IgD-negative memory B cell (primary cell): Measurements from ENCODE around the gene ARHGEF10L. TPM values are rescaled to one million over a fixed set of nuclear protein-coding genes. Genes with fewer than 3 reads are reported as not detected.
A peak's percentile ranks its signal among the peaks of the same experiment; 100 is the strongest.

Source experiments
- H3K27ac Mint-ChIP-seq, 3 donors: one replicate each; pipeline ENCODE4 v1.8.0; 2020 to 2022; ENCODE audit warnings: mild to moderate bottlenecking in 3 of 3, mixed read lengths in 3 of 3, moderate library complexity in 1 of 3
- H3K27me3 Mint-ChIP-seq: one replicate; pipeline ENCODE4 v1.8.0; 2021; ENCODE audit warnings: mixed read lengths
- H3K36me3 Mint-ChIP-seq: one replicate; pipeline ENCODE4 v1.8.0; 2020; ENCODE audit warnings: mild to moderate bottlenecking, mixed read lengths
- H3K4me1 Mint-ChIP-seq, 3 donors: one replicate each; pipeline ENCODE4 v1.8.0; 2020 to 2022; ENCODE audit warnings: mixed read lengths in 3 of 3, mild to moderate bottlenecking in 1 of 3
- H3K4me3 Mint-ChIP-seq, 4 donors: one replicate each; pipeline ENCODE4 v1.8.0; 2020 to 2022; ENCODE audit warnings: mild to moderate bottlenecking in 4 of 4, mixed read lengths in 4 of 4, moderate library complexity in 3 of 4
- H3K9me3 Mint-ChIP-seq, 3 donors: one replicate each; pipeline ENCODE4 v1.8.0; 2020 to 2021; ENCODE audit warnings: mixed read lengths in 3 of 3, mild to moderate bottlenecking in 1 of 3
- polyA plus RNA-seq: library from polyadenylated mRNA; unstranded; fragments of 300-500 nt; fragmentation: Illumina TruSeq; gene quantifications from one replicate; pipeline ENCODE4 v1.2.3, GENCODE V29; 2021

The ARHGEF10L gene
- polyA plus RNA-seq, 1 donor from 2014 or later = not detected

- Mint-ChIP-seq H3K4me3 (no peak overlapping the region), H3K27ac (no peak overlapping the region), H3K4me1 (no peaks in the 10 kb centered on the region), H3K27me3 (peaks cover 1% of the 10 kb centered on the region), H3K36me3 (no peaks in the 10 kb centered on the region), H3K9me3 (no peaks in the 10 kb centered on the region)
These were observed 57.4 kb downstream of the ARHGEF10L start for GRCh38 chr1:17596651-17597509.

GRCh38 chr1:17597651-17598050 lies 58.2 kb downstream of the ARHGEF10L start:
- H3K27me3 Mint-ChIP-seq = no peaks in the 10 kb centered on the region
- H3K9me3 Mint-ChIP-seq = no peaks in the 10 kb centered on the region
- no peak overlapping the region for H3K27ac Mint-ChIP-seq
- H3K4me1 Mint-ChIP-seq = no peaks in the 10 kb centered on the region
- H3K36me3 Mint-ChIP-seq = no peaks in the 10 kb centered on the region
- no peak overlapping the region for H3K4me3 Mint-ChIP-seq

- Mint-ChIP-seq H3K27me3 (no peaks in the 10 kb centered on the region), H3K4me1 (no peaks in the 10 kb centered on the region), H3K9me3 (no peaks in the 10 kb centered on the region), H3K27ac (no peak overlapping the region), H3K36me3 (no peaks in the 10 kb centered on the region), H3K4me3 (no peak overlapping the region)
These were observed 58.8 kb downstream of the ARHGEF10L start for GRCh38 chr1:17598251-17598650.

- H3K9me3 Mint-ChIP-seq = no peaks in the 10 kb centered on the region
These were observed 59.9 kb downstream of the ARHGEF10L start for GRCh38 chr1:17599291-17599953.

DNA sequence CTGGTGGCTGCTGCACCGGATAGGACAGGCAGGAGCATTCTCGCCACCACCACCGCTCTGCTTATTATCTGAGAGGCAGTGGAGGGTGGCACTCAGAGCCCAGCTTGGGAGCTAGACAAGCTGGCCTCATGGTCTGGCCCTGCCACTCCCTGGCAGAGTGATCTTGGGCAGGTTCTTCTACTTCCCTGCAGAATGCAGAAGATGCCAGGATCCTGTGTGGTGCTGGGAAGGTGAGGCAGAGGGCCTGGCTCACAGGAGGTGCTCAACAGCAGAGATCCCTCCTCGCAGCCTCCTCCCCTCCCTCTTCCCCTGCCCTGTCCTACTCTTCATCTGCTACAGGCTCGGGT lies 60.4 kb downstream of the ARHGEF10L start:
- no peaks in the 10 kb centered on the region for H3K4me1 Mint-ChIP-seq
- no peaks in the 10 kb centered on the region for H3K27me3 Mint-ChIP-seq
- no peak overlapping the region for H3K4me3 Mint-ChIP-seq
- no peak overlapping the region for H3K27ac Mint-ChIP-seq
- H3K36me3 Mint-ChIP-seq = no peaks in the 10 kb centered on the region
- H3K9me3 Mint-ChIP-seq = no peaks in the 10 kb centered on the region

More at GRCh38 chr1:17599291-17599953, 59.9 kb downstream of the ARHGEF10L start:
- H3K4me1 Mint-ChIP-seq = no peaks in the 10 kb centered on the region
- H3K4me3 Mint-ChIP-seq = no peak overlapping the region
- no peaks in the 10 kb centered on the region for H3K36me3 Mint-ChIP-seq
- no peaks in the 10 kb centered on the region for H3K27me3 Mint-ChIP-seq
- no peak overlapping the region for H3K27ac Mint-ChIP-seq

DNA sequence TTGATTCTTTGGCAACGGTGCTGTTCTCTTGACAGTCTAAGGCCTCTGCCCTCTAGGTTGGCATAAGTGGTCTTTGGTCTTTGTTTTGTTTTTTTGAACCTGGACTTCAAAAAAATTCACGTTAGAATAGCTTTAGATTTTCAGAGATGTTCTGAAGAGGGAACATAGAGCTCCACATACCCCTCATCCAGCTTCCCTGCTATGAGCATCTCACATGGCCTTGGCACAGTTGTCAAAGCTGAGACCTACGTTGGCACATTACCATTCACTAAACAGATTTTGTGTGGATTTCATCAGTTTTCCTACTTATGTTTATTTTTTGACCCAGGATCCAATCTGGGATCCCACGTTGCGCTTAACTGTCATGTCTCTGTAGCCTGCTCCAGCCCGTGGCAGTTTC lies 60.8 kb downstream of the ARHGEF10L start:
- no peaks in the 10 kb centered on the region for H3K27me3 Mint-ChIP-seq
- no peak overlapping the region for H3K27ac Mint-ChIP-seq
- no peak overlapping the region for H3K4me3 Mint-ChIP-seq
- H3K4me1 Mint-ChIP-seq = no peaks in the 10 kb centered on the region
- H3K36me3 Mint-ChIP-seq = no peaks in the 10 kb centered on the region
- H3K9me3 Mint-ChIP-seq = no peaks in the 10 kb centered on the region

- H3K27me3 Mint-ChIP-seq = no peaks in the 10 kb centered on the region
- no peaks in the 10 kb centered on the region for H3K9me3 Mint-ChIP-seq
- no peaks in the 10 kb centered on the region for H3K4me1 Mint-ChIP-seq
- H3K36me3 Mint-ChIP-seq = no peaks in the 10 kb centered on the region
- no peak overlapping the region for H3K4me3 Mint-ChIP-seq
- H3K27ac Mint-ChIP-seq = no peak overlapping the region
These were observed 62.3 kb downstream of the ARHGEF10L start for GRCh38 chr1:17601643-17602382.

DNA sequence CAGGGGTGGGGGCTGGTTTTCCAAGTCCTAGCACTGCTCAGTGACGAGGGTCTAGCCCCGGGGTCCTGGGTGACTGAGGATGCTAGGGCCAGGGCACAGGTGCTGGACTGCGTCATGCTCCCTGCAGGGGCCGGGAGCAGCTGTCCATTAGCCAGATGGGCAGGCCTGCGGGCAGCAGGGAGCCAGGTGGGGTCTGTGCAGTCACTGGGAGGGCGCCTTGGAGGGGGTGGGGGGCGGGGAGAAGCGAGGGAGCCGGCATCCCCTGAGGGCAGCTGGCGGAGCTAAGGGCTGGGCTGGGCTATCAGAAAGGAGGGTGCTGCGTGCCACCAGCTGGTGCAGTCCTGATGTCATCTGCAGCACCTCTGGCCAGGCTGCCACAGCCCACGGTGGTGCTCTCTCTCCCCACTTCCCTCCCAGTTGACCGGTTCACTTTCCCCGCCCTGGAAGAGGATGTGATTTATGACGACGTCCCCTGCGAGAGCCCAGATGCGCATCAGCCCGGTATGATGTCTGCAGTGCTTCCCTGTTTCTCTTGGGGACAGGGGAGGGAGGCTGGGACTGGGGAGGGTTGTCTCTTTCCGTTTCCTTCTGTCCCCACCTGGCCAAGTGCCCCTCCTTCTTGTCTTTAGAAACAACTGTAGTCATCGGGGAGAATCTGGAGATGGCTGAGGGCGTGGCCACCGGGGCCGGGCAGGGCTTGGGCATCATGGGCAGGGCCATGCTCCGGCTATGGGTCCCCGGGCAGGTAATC lies 63.8 kb downstream of the ARHGEF10L start:
- Mint-ChIP-seq H3K27me3 (no peaks in the 10 kb centered on the region), H3K27ac (no peak overlapping the region), H3K4me1 (no peaks in the 10 kb centered on the region), H3K4me3 (no peak overlapping the region), H3K9me3 (no peaks in the 10 kb centered on the region), H3K36me3 (no peaks in the 10 kb centered on the region)

DNA sequence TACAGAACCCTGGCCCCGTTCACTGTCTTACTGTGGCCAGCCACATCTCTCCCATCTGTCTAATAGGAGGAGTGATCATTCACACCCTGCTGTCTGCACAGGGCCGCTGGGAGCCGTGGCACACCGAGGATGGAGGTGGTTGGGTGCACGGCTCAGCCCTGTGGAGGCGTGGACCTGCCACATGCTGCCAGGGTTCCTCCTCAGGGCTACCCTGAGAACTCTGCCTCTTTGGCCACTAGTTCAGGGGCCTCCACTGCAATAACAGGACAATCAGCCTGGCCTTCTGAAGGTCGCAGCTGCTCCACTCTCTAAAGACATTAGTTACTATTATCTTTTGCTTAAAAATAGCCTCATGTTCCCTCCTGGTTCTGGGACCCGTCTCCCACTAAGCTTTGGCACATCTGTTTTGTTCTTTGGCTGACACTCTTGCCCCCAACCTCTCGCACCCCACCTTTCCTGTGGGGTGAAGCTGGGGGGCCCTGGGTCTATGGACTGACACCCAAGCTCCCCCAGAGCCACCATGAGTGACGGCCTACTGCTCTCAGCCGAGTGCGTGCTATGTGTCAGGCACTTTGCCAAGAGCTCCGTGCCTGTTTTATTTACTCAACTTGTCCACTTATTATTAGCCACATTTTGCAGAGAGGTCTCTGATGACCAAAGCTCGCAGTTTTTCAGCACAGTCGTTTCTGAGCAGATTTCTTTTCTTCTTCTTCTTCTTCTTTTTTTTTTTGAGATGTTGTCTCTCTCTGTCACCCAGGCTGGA lies 66.3 kb downstream of the ARHGEF10L start:
- no peak overlapping the region for H3K4me3 Mint-ChIP-seq
- H3K4me1 Mint-ChIP-seq = no peaks in the 10 kb centered on the region
- no peaks in the 10 kb centered on the region for H3K36me3 Mint-ChIP-seq
- H3K27me3 Mint-ChIP-seq = peaks cover 2% of the 10 kb centered on the region
- H3K27ac Mint-ChIP-seq = peak overlapping the region in 1 of 3 donors; percentile 29
- H3K9me3 Mint-ChIP-seq = no peaks in the 10 kb centered on the region

- Mint-ChIP-seq H3K4me1 (no peaks in the 10 kb centered on the region), H3K36me3 (no peaks in the 10 kb centered on the region), H3K9me3 (no peaks in the 10 kb centered on the region), H3K27me3 (peaks cover 2% of the 10 kb centered on the region), H3K27ac (no peak overlapping the region), H3K4me3 (no peak overlapping the region)
These were observed 67.4 kb downstream of the ARHGEF10L start for GRCh38 chr1:17606826-17607440.

- H3K4me1 Mint-ChIP-seq = no peaks in the 10 kb centered on the region
- H3K36me3 Mint-ChIP-seq = no peaks in the 10 kb centered on the region
- H3K27me3 Mint-ChIP-seq = peaks cover 2% of the 10 kb centered on the region
- no peak overlapping the region for H3K4me3 Mint-ChIP-seq
- no peaks in the 10 kb centered on the region for H3K9me3 Mint-ChIP-seq
- H3K27ac Mint-ChIP-seq = no peak overlapping the region
These were observed 68.4 kb downstream of the ARHGEF10L start for GRCh38 chr1:17607644-17608581.

GRCh38 chr1:17609529-17609928 lies 70.0 kb downstream of the ARHGEF10L start:
- Mint-ChIP-seq H3K36me3 (no peaks in the 10 kb centered on the region), H3K4me3 (no peak overlapping the region), H3K27me3 (peaks cover 2% of the 10 kb centered on the region), H3K9me3 (no peaks in the 10 kb centered on the region), H3K27ac (no peak overlapping the region), H3K4me1 (no peaks in the 10 kb centered on the region)

- Mint-ChIP-seq H3K27ac (no peak overlapping the region), H3K27me3 (peaks cover 2% of the 10 kb centered on the region), H3K4me3 (no peak overlapping the region)
These were observed 70.6 kb downstream of the ARHGEF10L start for GRCh38 chr1:17610085-17610484.

More at GRCh38 chr1:17610085-17610484, 70.6 kb downstream of the ARHGEF10L start:
- Mint-ChIP-seq H3K36me3 (no peaks in the 10 kb centered on the region), H3K9me3 (no peaks in the 10 kb centered on the region), H3K4me1 (no peaks in the 10 kb centered on the region)
